Endothelial cell of coronary artery (primary cell): ENCODE data around the gene ITFG1. TPM values are rescaled to one million over a fixed set of nuclear protein-coding genes. Genes with fewer than 3 reads are reported as not detected.

Source experiments
- total RNA-seq: library from RNA; depleted of rRNA; stranded (reverse); fragments of >200 nt; gene quantifications from 2 replicates; pipeline ENCODE4 v1.2.3, GENCODE V29; 2014

The ITFG1 gene
- total RNA-seq = 31.1 and 55.3 TPM in 2 replicates

GRCh38 chr16:47460711-47461597 lies at the start of gene ITFG1, which contains the start of gene PHKB:
ITFG1 (minus strand) TSS chr16:47461063; CDS start chr16:47461045, 18 bp downstream.
PHKB (plus strand) TSS chr16:47461331; CDS start chr16:47461351, 20 bp downstream.

DNA sequence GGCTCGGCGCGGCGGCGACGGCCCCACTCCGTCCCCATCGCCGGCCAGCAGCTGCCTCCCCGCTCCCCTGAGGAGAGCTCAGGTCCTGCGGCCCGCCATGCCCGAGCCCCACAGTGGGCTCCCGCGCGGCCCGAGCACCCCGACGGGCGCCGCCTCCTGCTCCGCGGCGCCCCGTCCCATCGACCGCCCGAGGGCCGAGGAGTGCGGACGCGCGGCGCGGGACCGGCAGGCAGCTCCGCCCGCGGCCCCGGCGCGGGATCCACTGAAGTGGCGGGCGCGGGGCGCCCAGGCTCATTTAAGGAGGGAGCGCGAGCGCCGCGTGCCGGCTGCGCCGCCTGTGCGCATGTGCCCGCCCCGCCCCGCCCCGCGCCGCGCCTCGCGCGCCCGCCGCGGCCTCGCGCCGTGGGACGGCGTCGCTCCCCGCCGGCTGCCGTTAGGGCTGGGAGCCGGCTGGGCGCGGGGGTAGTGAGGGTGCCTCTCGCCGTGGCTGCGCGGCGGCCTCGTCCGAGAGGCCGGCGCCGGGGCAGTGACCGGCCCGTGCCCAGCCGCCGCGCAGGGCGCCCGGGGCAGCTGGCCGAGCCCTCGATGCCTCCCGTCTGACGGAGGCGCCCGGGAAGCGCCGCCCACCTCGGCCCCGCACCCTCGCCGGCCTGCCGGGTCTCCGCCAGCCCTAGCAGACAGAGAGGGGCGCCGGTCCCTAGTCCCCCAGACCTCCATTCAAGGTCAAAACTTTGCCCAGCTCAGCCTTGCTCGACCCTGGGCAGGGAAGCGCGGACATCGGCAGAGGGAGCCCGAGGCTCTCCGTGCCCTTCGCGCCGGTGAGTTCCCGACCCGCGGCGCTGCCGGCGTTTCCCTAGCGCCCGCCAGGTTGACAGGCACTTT lies 316.9 kb downstream of the ITFG1 start, which contains the start of gene NETO2:
Gene NETO2 (minus strand): TSS at position 269 of the 882 bp plus-strand sequence. CDS start 333 bp downstream, outside the sequence.

Other genes with a start within 250 kb of the ITFG1 start
- gene PHKB, start 268 bp upstream of the ITFG1 start, total RNA-seq = 53.4 and 75.2 TPM in 2 replicates